ENCODE results near the gene NLGN3.

GRCh38 chrX:71131510-71131909 is 13.1 kb upstream of the NLGN3 start:
- TF ChIP-seq CTCF (IDR thresholded peaks at IDR 0.05) (no peak), POLR2A (IDR thresholded peaks at IDR 0.05) (no peak)

Measured in testis (tissue), 2 donors.